GM23248 (cell line): ENCODE results near the gene GNAQ.

Source experiments
- EZH2 ChIP-seq: fragments of 200-600 bp; sonication (generic); IDR thresholded peaks from 2 replicates; pipeline ENCODE4 v1.6.1; 2018; ENCODE audit warnings: antibody characterized with exemption, mild to moderate bottlenecking; ENCODE audit not compliant: insufficient read depth, poor library complexity, severe bottlenecking
- EZH2phosphoT487 ChIP-seq: fragments of 200-600 bp; sonication (generic); IDR thresholded peaks from 2 replicates; pipeline ENCODE4 v1.6.1; 2018; ENCODE audit warnings: antibody characterized with exemption, moderate library complexity, mild to moderate bottlenecking, low read depth; ENCODE audit not compliant: insufficient read depth

GRCh38 chr9:78049484-78049883 is 17.9 kb upstream of the GNAQ start:
- TF ChIP-seq EZH2phosphoT487, result no peak
- TF ChIP-seq EZH2, result no peak
